A673 (cell line): Measurements from ENCODE around the gene SERPINE1.

Source experiments
- CTCF ChIP-seq: fragments of 300-800, 200-600 bp; sonication (generic); conservative IDR thresholded peaks from 2 replicates; pipeline ENCODE4 v1.5.1; 2017; ENCODE audit warnings: low read depth, mild to moderate bottlenecking, antibody characterized with exemption, low read length, moderate library complexity, mixed read lengths
- EZH2 ChIP-seq: fragments of 200-600 bp; sonication (generic); IDR thresholded peaks from 2 replicates; pipeline ENCODE4 v1.6.1; 2017; ENCODE audit warnings: borderline replicate concordance, low read depth, mild to moderate bottlenecking, mixed read lengths, antibody characterized with exemption, low read length; ENCODE audit not compliant: poor library complexity, severe bottlenecking

GRCh38 chr7:101087334-101088068 is 39.4 kb upstream of the SERPINE1 start:
- TF ChIP-seq CTCF (no peak), EZH2 (no peak)
